GM10248 (cell line): Measurements from ENCODE around the gene SCLY.

Source experiments
- CTCF ChIA-PET: fragments of 300-600 bp; sonication (Branson Sonifier 250); formaldehyde crosslinking; extraction: SDS; loops from one replicate; lab custom pipeline; 2021; ENCODE audit warnings: antibody characterized with exemption; lab: Yijun Ruan, JAX
- POLR2A ChIA-PET: fragments of 350-650 bp; sonication (Branson Sonifier 250); formaldehyde crosslinking; extraction: SDS; loops from one replicate; lab custom pipeline; 2020; ENCODE audit warnings: antibody characterized with exemption; lab: Yijun Ruan, JAX
- DNase-seq: peaks from one replicate; pipeline ENCODE4 v3.0.0; 2012; ENCODE audit errors: extremely low spot score
- CTCF ChIP-seq: IDR thresholded peaks from 2 replicates; pipeline ENCODE4 v1.5.1; 2012; ENCODE audit warnings: mild to moderate bottlenecking, low read depth; ENCODE audit errors: extremely low read depth, missing control alignments, control extremely low read depth

Gene SCLY

GRCh38 chr2:238131761-238132462 is 71.1 kb downstream of the SCLY start:
- TF ChIP-seq CTCF: no peak
- no peak for DNase-seq
- ChIA-PET CTCF (interaction anchor here (1.3 to 1.5 kb wide), 2 partner anchors 7 to 131 kb away, joined by 4 to 6 read pairs; no protein-coding TSS in a partner anchor), POLR2A (no interaction called here)

DNA sequence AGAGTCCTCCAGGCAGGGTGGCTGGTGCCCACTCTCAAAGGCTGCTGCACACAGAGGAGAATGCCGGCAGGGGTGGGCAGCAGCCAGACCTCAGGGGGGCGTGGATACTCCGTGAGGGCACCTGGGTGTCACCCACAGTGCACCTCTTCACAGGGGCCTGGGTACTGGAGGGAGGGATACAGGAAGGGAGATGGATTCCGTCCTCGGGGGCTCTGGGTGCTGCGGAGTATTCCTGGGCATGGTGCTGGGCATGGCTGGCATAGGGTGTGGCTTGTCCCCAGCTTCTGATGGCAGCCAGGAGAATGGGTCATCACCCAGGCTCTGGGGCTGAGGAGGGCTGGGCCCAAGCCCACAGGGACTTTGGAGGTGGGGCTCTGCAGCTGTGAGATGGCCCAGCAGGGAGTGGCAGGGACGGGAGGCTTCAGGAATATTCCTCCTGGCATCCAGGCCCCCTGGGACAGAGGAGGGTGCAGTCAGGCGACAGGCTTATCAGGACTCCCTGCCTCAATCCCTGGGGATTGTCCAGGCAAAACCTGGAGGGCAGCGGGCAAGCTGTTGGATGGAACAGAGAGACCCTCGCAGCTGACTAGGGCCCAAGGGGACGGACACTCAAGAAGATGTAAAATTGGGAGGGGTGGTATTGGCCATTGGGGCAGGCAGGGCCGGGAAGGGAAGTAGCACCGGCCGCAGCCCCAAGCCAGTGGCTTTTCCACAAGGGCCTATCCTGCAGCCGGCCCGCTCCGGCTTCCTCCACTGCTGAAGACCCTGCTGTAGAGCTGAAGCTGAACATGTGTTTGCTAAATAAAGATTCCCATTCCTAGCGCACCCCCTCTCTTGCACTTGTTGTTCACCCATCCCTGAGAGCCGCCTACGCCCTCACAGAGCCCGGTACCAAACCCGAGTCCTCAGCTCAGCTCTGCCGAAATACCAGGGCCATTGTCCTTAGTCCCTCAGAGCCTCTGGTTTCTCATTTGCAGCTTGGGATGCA is 72.0 kb downstream of the SCLY start:
- POLR2A ChIA-PET: no interaction called here
- no peak for DNase-seq
- TF ChIP-seq CTCF: no peak
- CTCF ChIA-PET: interaction anchor here (1.0 to 1.5 kb wide), 2 partner anchors 9 to 130 kb away, joined by 3 to 6 read pairs; no protein-coding TSS in a partner anchor

DNA sequence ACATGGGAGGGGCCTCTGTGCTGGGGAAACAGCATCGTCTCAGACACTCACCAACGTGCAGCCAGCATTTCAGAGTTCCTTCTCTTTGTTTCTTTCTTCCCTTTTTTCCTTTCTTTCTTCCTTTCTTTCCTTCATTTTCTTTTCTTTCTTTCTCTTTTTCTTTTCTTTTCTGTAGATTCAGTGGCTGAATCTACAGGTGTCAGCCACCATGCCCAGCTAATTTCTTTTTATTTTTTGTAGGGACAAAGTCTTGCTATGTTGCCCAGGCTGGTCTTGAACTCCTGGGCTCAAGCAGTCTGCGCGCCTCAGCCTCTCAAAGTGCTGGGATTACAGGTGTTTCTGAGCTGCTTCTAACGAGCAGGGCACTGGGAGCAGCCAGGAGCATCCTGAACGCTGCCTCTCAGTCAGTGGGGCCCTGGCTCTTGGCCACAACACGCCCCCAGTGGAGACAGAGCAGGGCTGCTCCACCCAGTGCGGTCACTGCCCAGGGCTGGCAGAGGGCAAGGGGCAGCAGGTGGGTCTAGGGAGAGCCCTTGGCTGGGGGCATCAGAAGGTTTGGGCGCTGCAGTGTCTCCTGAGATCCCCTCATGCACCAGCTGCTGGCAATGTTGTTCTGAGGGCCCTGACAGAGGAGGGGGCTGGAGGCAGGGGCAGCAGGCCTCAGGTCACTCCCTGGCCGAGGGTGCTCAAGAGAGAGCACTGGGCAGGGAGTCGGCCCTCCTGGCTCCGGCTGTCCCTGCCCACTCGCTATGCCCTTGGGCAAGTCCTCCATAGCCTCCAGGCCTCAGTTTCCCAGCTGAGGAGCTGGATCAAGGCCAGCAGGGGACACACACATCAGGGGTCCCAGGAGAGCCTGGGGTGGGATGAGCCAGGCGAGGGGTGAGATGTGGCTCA is 72.9 kb downstream of the SCLY start:
- ChIA-PET POLR2A (no interaction called here), CTCF (interaction anchor here (1.0 to 1.5 kb wide), 2 partner anchors 8 to 129 kb away, joined by 3 to 6 read pairs; no protein-coding TSS in a partner anchor)
- TF ChIP-seq CTCF: no peak
- DNase-seq: no peak

DNA sequence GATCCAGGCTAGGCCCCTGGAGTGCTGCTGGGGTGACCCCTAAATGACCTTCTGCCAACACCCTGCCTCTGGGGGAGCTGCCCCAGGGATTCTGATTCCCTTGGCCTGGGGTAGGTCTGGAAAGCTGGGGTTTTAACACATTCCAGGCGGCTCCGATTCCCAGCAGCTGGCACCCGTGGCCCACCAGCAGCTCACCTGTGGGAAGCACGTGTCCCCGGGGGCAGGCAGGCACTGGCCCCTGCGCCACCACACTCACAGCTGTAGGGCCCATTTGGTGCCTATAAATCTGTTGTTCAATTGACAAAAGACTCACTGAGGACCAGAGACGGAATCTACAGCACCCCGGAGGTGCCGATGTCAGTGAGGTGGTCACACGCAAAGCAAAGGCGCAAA is 73.6 kb downstream of the SCLY start:
- no peak for DNase-seq
- CTCF ChIA-PET: interaction anchor here (0.9 to 1.3 kb wide), 3 partner anchors 130 to 575 kb away, joined by 3 read pairs; no protein-coding TSS in a partner anchor
- TF ChIP-seq CTCF: no peak
- POLR2A ChIA-PET: no interaction called here

DNA sequence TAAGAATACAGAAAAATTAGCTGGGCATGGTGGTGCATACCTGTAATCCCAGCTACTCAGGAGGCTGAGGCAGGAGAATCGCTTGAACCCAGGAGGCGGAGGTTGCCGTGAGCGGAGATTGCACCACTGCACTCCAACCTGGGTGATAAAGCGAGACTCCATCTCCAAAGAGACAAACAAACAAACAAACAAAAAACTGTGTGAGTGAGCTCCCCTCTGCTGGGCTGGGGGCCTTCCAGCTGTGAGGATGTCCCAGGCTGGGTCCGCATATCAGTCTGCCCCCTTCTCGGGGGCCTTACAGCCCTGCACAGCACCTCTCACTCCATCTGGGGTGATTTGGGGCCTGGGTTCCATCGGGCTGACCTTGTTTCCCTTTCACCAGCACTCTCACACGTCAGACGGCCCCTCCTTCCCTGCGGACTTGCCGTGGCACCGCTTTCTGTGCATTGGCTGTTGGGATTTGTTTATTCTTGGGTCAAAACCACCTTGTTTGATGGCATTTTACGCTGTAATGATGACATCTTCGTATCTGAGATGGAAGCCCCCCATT is 74.9 kb downstream of the SCLY start:
- CTCF ChIA-PET: interaction anchor here (1.2 to 1.3 kb wide), 2 partner anchors 129 to 277 kb away, joined by 3 read pairs; no protein-coding TSS in a partner anchor
- POLR2A ChIA-PET: no interaction called here

More for the DNA sequence above, 74.9 kb downstream of the SCLY start:
- DNase-seq: no peak
- no peak for TF ChIP-seq CTCF
